ENCODE results near the gene SLC25A47.

SLC25A47 gene

GRCh38 chr14:100283984-100284881 lies 38.9 kb upstream of the SLC25A47 start:
- Histone ChIP-seq H3K27ac (no peak overlapping the region), H3K27me3 (no peaks in the 10 kb centered on the region), H3K36me3 (peaks cover 10% of the 10 kb centered on the region), H3K4me3 (ENCODE audit: low read depth in 1 of 2, low read length in 1 of 2) (peak overlapping the region; percentile 88 to 98), H3K9me3 (no peaks in the 10 kb centered on the region), H3K4me1 (ENCODE audit: control insufficient read depth in 1 of 2, insufficient read depth in 1 of 2, low read depth in 1 of 2, low read length in 1 of 2) (peaks cover 14% of the 10 kb centered on the region in 2 experiments)
- no peak for TF ChIP-seq CTCF (IDR thresholded peaks at IDR 0.05)

GRCh38 chr14:100285021-100285912 lies 37.9 kb upstream of the SLC25A47 start:
- Histone ChIP-seq H3K9me3 (no peaks in the 10 kb centered on the region), H3K4me3 (ENCODE audit: low read depth in 1 of 2, low read length in 1 of 2) (peak overlapping the region; percentile 88 to 98), H3K4me1 (ENCODE audit: control insufficient read depth in 1 of 2, insufficient read depth in 1 of 2, low read depth in 1 of 2, low read length in 1 of 2) (peaks cover 12 to 13% of the 10 kb centered on the region in 2 experiments), H3K27me3 (no peaks in the 10 kb centered on the region), H3K36me3 (peaks cover 10% of the 10 kb centered on the region), H3K27ac (peak overlapping the region; percentile 81)
- peak; percentile 93 for TF ChIP-seq CTCF (IDR thresholded peaks at IDR 0.05)

GRCh38 chr14:100285913-100286400 lies 37.2 kb upstream of the SLC25A47 start:
- peaks cover 12% of the 10 kb centered on the region for H3K36me3 ChIP-seq
- no peaks in the 10 kb centered on the region for H3K9me3 ChIP-seq
- no peak for TF ChIP-seq CTCF (IDR thresholded peaks at IDR 0.05)
- peaks cover 12 to 13% of the 10 kb centered on the region in 2 experiments for H3K4me1 ChIP-seq (ENCODE audit: control insufficient read depth in 1 of 2, insufficient read depth in 1 of 2, low read depth in 1 of 2, low read length in 1 of 2)
- peak overlapping the region; percentile 88 to 98 for H3K4me3 ChIP-seq (ENCODE audit: low read depth in 1 of 2, low read length in 1 of 2)
- peak overlapping the region; percentile 81 for H3K27ac ChIP-seq
- H3K27me3 ChIP-seq, result no peaks in the 10 kb centered on the region

- Histone ChIP-seq H3K4me1 (ENCODE audit: control insufficient read depth in 1 of 2, insufficient read depth in 1 of 2, low read depth in 1 of 2, low read length in 1 of 2) (peaks cover 12 to 13% of the 10 kb centered on the region in 2 experiments), H3K9me3 (no peaks in the 10 kb centered on the region), H3K36me3 (peaks cover 13% of the 10 kb centered on the region), H3K27ac (no peak overlapping the region), H3K4me3 (ENCODE audit: low read depth in 1 of 2, low read length in 1 of 2) (no peak overlapping the region), H3K27me3 (no peaks in the 10 kb centered on the region)
- TF ChIP-seq CTCF (IDR thresholded peaks at IDR 0.05), result no peak
These were observed 36.5 kb upstream of the SLC25A47 start for GRCh38 chr14:100286484-100287191.
